Renal pelvis (tissue), 4 donors: Measurements from ENCODE around the gene ZNF768. TPM values are rescaled to one million over a fixed set of nuclear protein-coding genes. Genes with fewer than 3 reads are reported as not detected.
A peak's percentile ranks its signal among the peaks of the same experiment; 100 is the strongest.

Experiments
- DNase-seq: peaks from one replicate; pipeline ENCODE4 v3.0.0-alpha.2; 2013
- polyA plus RNA-seq, 3 donors: library from polyadenylated mRNA; unstranded; fragments of 120-200 nt; gene quantifications; one replicate each; pipeline ENCODE4 v1.2.1, GENCODE V29; 2013; ENCODE audit not compliant: insufficient read length in 3 of 3

ZNF768 gene
- polyA plus RNA-seq, 3 donors: 58.5 to 70.4 (median 68.1) TPM

GRCh38 chr16:30519120-30520049, 7.0 kb downstream of the ZNF768 start:
- DNase-seq: no peak

GRCh38 chr16:30518552-30518951, 7.8 kb downstream of the ZNF768 start:
- no peak for DNase-seq

- DNase-seq: no peak
Observed at GRCh38 chr16:30515275-30515674, 11.1 kb downstream of the ZNF768 start.

GRCh38 chr16:30511509-30511908, 14.9 kb downstream of the ZNF768 start:
- DNase-seq: no peak

GRCh38 chr16:30510376-30510938, 15.9 kb downstream of the ZNF768 start:
- no peak for DNase-seq

GRCh38 chr16:30509081-30509765, 17.1 kb downstream of the ZNF768 start:
- no peak for DNase-seq

- DNase-seq: no peak
Observed at GRCh38 chr16:30503403-30504296, 22.7 kb downstream of the ZNF768 start.

GRCh38 chr16:30499284-30499683, 27.1 kb downstream of the ZNF768 start:
- DNase-seq: no peak

- DNase-seq: no peak
Observed at GRCh38 chr16:30494709-30495108, 31.7 kb downstream of the ZNF768 start.

- DNase-seq: no peak
Observed at GRCh38 chr16:30493941-30494488, 32.4 kb downstream of the ZNF768 start.

- DNase-seq: peak; percentile 17
Observed at GRCh38 chr16:30491744-30492308, 34.5 kb downstream of the ZNF768 start.

- no peak for DNase-seq
Observed at GRCh38 chr16:30491229-30491628, 35.1 kb downstream of the ZNF768 start.

- DNase-seq: no peak
Observed at GRCh38 chr16:30490210-30490609, 36.2 kb downstream of the ZNF768 start.

GRCh38 chr16:30488764-30489605, 37.4 kb downstream of the ZNF768 start:
- no peak for DNase-seq

- DNase-seq: no peak
Observed at GRCh38 chr16:30485818-30486436, 40.4 kb downstream of the ZNF768 start.

GRCh38 chr16:30484887-30485286, 41.5 kb downstream of the ZNF768 start:
- no peak for DNase-seq

- DNase-seq: no peak
Observed at GRCh38 chr16:30482366-30482765, 44.0 kb downstream of the ZNF768 start.

- DNase-seq: peak; percentile 28
Observed at GRCh38 chr16:30481381-30481780, 45.0 kb downstream of the ZNF768 start.

- DNase-seq: no peak
Observed at GRCh38 chr16:30478766-30479478, 47.4 kb downstream of the ZNF768 start.
